ENCODE data around the gene WASF2.
A peak's percentile ranks its signal among the peaks of the same experiment; 100 is the strongest.

DNA sequence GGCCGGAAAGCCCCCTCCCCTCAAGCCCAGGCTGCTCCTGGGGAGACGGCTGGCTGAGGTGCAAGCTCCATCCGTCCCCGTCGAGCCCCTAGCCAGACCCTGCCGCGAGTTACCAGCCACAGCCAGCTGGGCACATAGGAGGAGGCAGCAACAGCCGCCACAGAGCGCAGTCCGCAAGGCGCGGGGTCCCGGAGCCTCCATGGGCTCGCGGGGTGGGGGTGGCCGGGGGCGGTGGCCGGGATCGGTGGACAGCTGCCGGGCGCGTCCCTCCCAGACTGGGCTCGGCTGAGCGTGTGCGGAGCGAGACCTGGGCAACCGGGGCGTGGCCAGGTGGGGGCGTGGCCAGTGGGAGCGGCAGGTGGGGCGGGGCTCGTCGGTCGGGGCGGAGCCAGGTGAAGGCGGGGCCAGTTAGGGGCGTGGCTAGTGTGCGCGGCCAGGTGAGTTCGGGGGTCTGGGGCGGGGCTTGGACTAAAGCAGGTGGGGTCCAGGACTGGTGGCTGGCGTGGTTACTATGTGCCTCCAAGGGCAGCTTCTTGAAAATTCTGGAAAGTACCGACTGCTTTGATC lies 106.8 kb downstream of the WASF2 start, which contains the start of gene CD164L2:
- TF ChIP-seq, protein P1, sequence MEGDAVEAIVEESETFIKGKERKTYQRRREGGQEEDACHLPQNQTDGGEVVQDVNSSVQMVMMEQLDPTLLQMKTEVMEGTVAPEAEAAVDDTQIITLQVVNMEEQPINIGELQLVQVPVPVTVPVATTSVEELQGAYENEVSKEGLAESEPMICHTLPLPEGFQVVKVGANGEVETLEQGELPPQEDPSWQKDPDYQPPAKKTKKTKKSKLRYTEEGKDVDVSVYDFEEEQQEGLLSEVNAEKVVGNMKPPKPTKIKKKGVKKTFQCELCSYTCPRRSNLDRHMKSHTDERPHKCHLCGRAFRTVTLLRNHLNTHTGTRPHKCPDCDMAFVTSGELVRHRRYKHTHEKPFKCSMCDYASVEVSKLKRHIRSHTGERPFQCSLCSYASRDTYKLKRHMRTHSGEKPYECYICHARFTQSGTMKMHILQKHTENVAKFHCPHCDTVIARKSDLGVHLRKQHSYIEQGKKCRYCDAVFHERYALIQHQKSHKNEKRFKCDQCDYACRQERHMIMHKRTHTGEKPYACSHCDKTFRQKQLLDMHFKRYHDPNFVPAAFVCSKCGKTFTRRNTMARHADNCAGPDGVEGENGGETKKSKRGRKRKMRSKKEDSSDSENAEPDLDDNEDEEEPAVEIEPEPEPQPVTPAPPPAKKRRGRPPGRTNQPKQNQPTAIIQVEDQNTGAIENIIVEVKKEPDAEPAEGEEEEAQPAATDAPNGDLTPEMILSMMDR (IDR thresholded peaks at IDR 0.05), result no peak
- peak in 1 of 4 donors; percentile 27 for TF ChIP-seq POLR2A (IDR thresholded peaks at IDR 0.05)

Measured in esophagus squamous epithelium (tissue), 4 donors.